ENCODE measurements around the gene FOXJ3.
A peak's percentile ranks its signal among the peaks of the same experiment; 100 is the strongest.

Gene FOXJ3

GRCh38 chr1:42173961-42174735 lies 160.9 kb downstream of the FOXJ3 start:
- TF ChIP-seq CTCF (IDR thresholded peaks at IDR 0.05; ENCODE audit: control extremely low read depth, extremely low read depth, low read depth, missing control alignments): no peak
- POLR2A ChIA-PET: no interaction called here
- CTCF ChIA-PET: interaction anchor here (0.6 to 5.0 kb wide), 74 partner anchors 8 to 899 kb away, joined by 3 to 60 read pairs (median 4); partner anchors contain the start of genes C1orf50, GUCA2A, GUCA2B and P3H1
- no peak for DNase-seq (ENCODE audit: extremely low spot score)

GRCh38 chr1:42173155-42173933 lies 161.7 kb downstream of the FOXJ3 start:
- peak; percentile 82 for DNase-seq (ENCODE audit: extremely low spot score)
- TF ChIP-seq CTCF (IDR thresholded peaks at IDR 0.05; ENCODE audit: control extremely low read depth, extremely low read depth, low read depth, missing control alignments): peak; percentile 95
- ChIA-PET CTCF (interaction anchor here (0.6 to 5.0 kb wide), 76 partner anchors 9 to 900 kb away, joined by 3 to 60 read pairs (median 4); partner anchors contain the start of genes C1orf50, GUCA2A, GUCA2B and P3H1), POLR2A (no interaction called here)

GRCh38 chr1:42172381-42173133 lies 162.5 kb downstream of the FOXJ3 start:
- ChIA-PET POLR2A (no interaction called here), CTCF (interaction anchor here (0.8 to 5.0 kb wide), 42 partner anchors 9 to 713 kb away, joined by 3 to 60 read pairs (median 6); partner anchors contain the start of genes C1orf50, GUCA2A, GUCA2B and P3H1)
- no peak for TF ChIP-seq CTCF (IDR thresholded peaks at IDR 0.05; ENCODE audit: control extremely low read depth, extremely low read depth, low read depth, missing control alignments)
- no peak for DNase-seq (ENCODE audit: extremely low spot score)

- POLR2A ChIA-PET: no interaction called here
These were observed 163.3 kb downstream of the FOXJ3 start for GRCh38 chr1:42171679-42172266.

GRCh38 chr1:42170779-42171621 lies 164.0 kb downstream of the FOXJ3 start:
- DNase-seq (ENCODE audit: extremely low spot score): no peak
- ChIA-PET POLR2A (no interaction called here), CTCF (interaction anchor here (1.2 to 5.0 kb wide), 5 partner anchors 11 to 596 kb away, joined by 3 to 44 read pairs (median 6); no protein-coding TSS in a partner anchor)
- TF ChIP-seq CTCF (IDR thresholded peaks at IDR 0.05; ENCODE audit: control extremely low read depth, extremely low read depth, low read depth, missing control alignments): no peak

More at GRCh38 chr1:42171679-42172266, 163.3 kb downstream of the FOXJ3 start:
- TF ChIP-seq CTCF (IDR thresholded peaks at IDR 0.05; ENCODE audit: control extremely low read depth, extremely low read depth, low read depth, missing control alignments): no peak
- DNase-seq (ENCODE audit: extremely low spot score): no peak
- CTCF ChIA-PET: interaction anchor here (1.1 to 5.0 kb wide), 8 partner anchors 12 to 656 kb away, joined by 3 to 44 read pairs (median 12); no protein-coding TSS in a partner anchor

All from GM10248 (cell line).